GM12891 (cell line): ENCODE measurements around the gene GLRX5.

Source experiments
- PAX5 ChIP-seq: IDR thresholded peaks from 2 replicates; pipeline ENCODE4 v1.6.1; 2011; ENCODE audit warnings: low read length, moderate library complexity, mild to moderate bottlenecking; ENCODE audit not compliant: insufficient read depth, severe bottlenecking
- POLR2A ChIP-seq: IDR thresholded peaks from 2 replicates; pipeline ENCODE4 v1.6.1; 2011; ENCODE audit warnings: low read depth, low read length, control low read depth

DNA sequence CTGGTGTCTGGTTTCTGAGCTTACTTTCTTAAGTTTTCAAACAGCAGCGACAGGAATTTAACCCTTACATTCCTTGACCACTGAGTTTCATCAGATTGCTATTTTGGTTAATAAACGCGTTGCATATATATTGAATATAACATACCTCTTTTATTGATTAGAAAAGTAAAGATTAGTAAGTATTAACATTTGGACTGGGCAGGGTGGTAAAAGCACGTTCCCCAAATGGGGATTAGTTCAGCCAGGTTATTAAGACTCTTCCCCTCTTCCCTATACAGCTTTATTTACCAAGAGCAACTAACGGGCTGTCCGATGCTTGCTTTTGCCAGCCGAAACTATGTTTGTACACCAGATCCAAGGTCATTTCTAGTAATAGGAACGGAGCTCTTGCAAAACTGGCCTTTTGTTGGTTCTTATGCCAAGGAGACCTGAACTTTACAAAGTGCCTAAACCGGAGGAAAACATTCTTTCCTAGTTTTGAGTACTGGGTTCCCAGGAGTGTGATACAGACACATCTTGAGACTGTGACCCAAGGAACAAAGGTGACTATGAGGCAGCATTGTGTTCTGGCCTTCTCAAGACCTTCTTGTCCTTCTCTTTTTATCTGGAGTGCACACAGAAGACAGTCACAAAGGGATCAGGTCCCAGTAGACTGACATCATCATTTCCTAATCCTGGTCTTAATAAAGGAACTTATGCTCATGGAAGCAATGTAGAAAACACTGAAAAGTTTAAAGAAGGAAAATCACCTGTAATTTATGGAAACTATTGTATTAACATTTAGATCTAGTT, 2.6 kb downstream of the GLRX5 start:
- TF ChIP-seq POLR2A (no peak), PAX5 (no peak)
